Adrenal gland (tissue), 5 donors: Measurements from ENCODE around the gene CCNT2.

ENCODE experiments used
- CTCF ChIP-seq, 6 experiments: fragments of 450-650 bp in 4 of 6; fragments of 200-600 bp in 2 of 6; sonication (generic) in 1 of 6; IDR thresholded peaks; 1 replicate in 5 of 6; 2 replicates in 1 of 6; pipeline versions ENCODE4 v1.5.1 to v1.8.0; 2016 to 2021; ENCODE audit warnings: antibody characterized with exemption in 6 of 6, mild to moderate bottlenecking in 2 of 6, moderate library complexity in 1 of 6
- POLR2A ChIP-seq, 2 donors: fragments of 450-650 bp; IDR thresholded peaks; one replicate each; pipeline ENCODE4 v1.6.1; 2017; ENCODE audit warnings: antibody characterized with exemption in 2 of 2, mild to moderate bottlenecking in 2 of 2, moderate library complexity in 1 of 2
- donor health status: DM: no; HTN: no; CAD: no.

GRCh38 chr2:134933732-134934131 is 15.1 kb downstream of the CCNT2 start:
- TF ChIP-seq CTCF (IDR thresholded peaks at IDR 0.05) (no peak), POLR2A (IDR thresholded peaks at IDR 0.05) (no peak)
